ENCODE results near the gene PLA2G15. TPM values are rescaled to one million over a fixed set of nuclear protein-coding genes. Genes with fewer than 3 reads are reported as not detected.

The PLA2G15 gene
- total RNA-seq, 4 donors from 2014 or later = 10.4 to 22.0 (median 15.3) TPM

- Histone ChIP-seq H3K9me3 (no peaks in the 10 kb centered on the region), H3K4me3 (no peak overlapping the region), H3K27me3 (no peaks in the 10 kb centered on the region), H3K4me1 (peaks cover 15 to 35% (median 19%) of the 10 kb centered on the region in 4 donors), H3K27ac (replicated peaks in 1 of 4) (no peak overlapping the region), H3K36me3 (peaks cover 0 to 35% (median 15%) of the 10 kb centered on the region in 4 donors)
- DNase-seq (ENCODE audit: extremely low spot score) = no peak
- intact Hi-C loops (cut with DNase I) = no loop called here
- TF ChIP-seq POLR2A (IDR thresholded peaks at IDR 0.05; ENCODE audit: low read depth) (no peak), POLR2AphosphoS5 (IDR thresholded peaks at IDR 0.05) (no peak), CTCF (IDR thresholded peaks at IDR 0.05) (no peak), EP300 (IDR thresholded peaks at IDR 0.05) (no peak)
- WGBS = 91% methylated on average over 9 of the region's 12 CpGs
These were observed 14.2 kb upstream of the PLA2G15 start for GRCh38 chr16:68230956-68231355.

- no peak for DNase-seq (ENCODE audit: extremely low spot score)
- Histone ChIP-seq H3K4me1 (peaks cover 21 to 41% (median 25%) of the 10 kb centered on the region in 4 donors), H3K27ac (replicated peaks in 1 of 4) (no peak overlapping the region), H3K36me3 (peaks cover 0 to 30% (median 14%) of the 10 kb centered on the region in 4 donors), H3K9me3 (no peaks in the 10 kb centered on the region), H3K4me3 (no peak overlapping the region), H3K27me3 (no peaks in the 10 kb centered on the region)
- TF ChIP-seq POLR2AphosphoS5 (IDR thresholded peaks at IDR 0.05) (no peak), CTCF (IDR thresholded peaks at IDR 0.05) (no peak), EP300 (IDR thresholded peaks at IDR 0.05) (no peak), POLR2A (IDR thresholded peaks at IDR 0.05; ENCODE audit: low read depth) (no peak)
- intact Hi-C loops (cut with DNase I) = no loop called here
- 90% methylated on average over 26 of the region's 26 CpGs for WGBS
These were observed 13.6 kb upstream of the PLA2G15 start for GRCh38 chr16:68231384-68232136.

GRCh38 chr16:68232335-68232734 is 12.8 kb upstream of the PLA2G15 start:
- TF ChIP-seq CTCF (IDR thresholded peaks at IDR 0.05) (no peak), EP300 (IDR thresholded peaks at IDR 0.05) (no peak), POLR2AphosphoS5 (IDR thresholded peaks at IDR 0.05) (no peak), POLR2A (IDR thresholded peaks at IDR 0.05; ENCODE audit: low read depth) (no peak)
- Histone ChIP-seq H3K4me1 (peaks cover 28 to 49% (median 29%) of the 10 kb centered on the region in 4 donors), H3K4me3 (no peak overlapping the region), H3K27me3 (no peaks in the 10 kb centered on the region), H3K36me3 (peaks cover 0 to 25% (median 13%) of the 10 kb centered on the region in 4 donors), H3K27ac (replicated peaks in 1 of 4) (no peak overlapping the region), H3K9me3 (no peaks in the 10 kb centered on the region)
- intact Hi-C loops (cut with DNase I) = no loop called here
- DNase-seq (ENCODE audit: extremely low spot score) = no peak
- WGBS = 91% methylated on average over 11 of the region's 16 CpGs

GRCh38 chr16:68233085-68233834 is 11.9 kb upstream of the PLA2G15 start:
- no peaks in the 10 kb centered on the region for H3K27me3 ChIP-seq
- H3K4me1 ChIP-seq = peaks cover 28 to 56% (median 33%) of the 10 kb centered on the region in 4 donors
- DNase-seq (ENCODE audit: extremely low spot score) = no peak
- no peaks in the 10 kb centered on the region for H3K9me3 ChIP-seq
- no peak overlapping the region for H3K4me3 ChIP-seq
- H3K27ac ChIP-seq (replicated peaks in 1 of 4) = no peak overlapping the region
- no peak for TF ChIP-seq POLR2AphosphoS5 (IDR thresholded peaks at IDR 0.05)
- no peak for TF ChIP-seq CTCF (IDR thresholded peaks at IDR 0.05)
- no peak for TF ChIP-seq POLR2A (IDR thresholded peaks at IDR 0.05; ENCODE audit: low read depth)
- no peak for TF ChIP-seq EP300 (IDR thresholded peaks at IDR 0.05)
- intact Hi-C loops (cut with DNase I) = no loop called here
- peaks cover 0 to 20% (median 13%) of the 10 kb centered on the region in 4 donors for H3K36me3 ChIP-seq
- 78% methylated on average over 4 of the region's 5 CpGs for WGBS

Data from esophagus muscularis mucosa (tissue), 4 donors.